HAP-1 (cell line): ENCODE data around the gene SFRP2.

ENCODE experiments used
- DNase-seq, 2 experiments: peaks; one replicate each; pipeline ENCODE4 v3.0.0-alpha.2; 2016 to 2020; ENCODE audit warnings: low spot score in 2 of 2
- H3K27me3 ChIP-seq: fragments of 250-450 bp; sonication (Bioruptor Pico); 2 replicates; pipeline ENCODE4 v1.5.1; 2020; ENCODE audit warnings: low read depth, mild to moderate bottlenecking, moderate library complexity
- H3K36me3 ChIP-seq: fragments of 250-450 bp; sonication (Bioruptor Pico); replicated peaks from 2 replicates; pipeline ENCODE4 v1.5.1; 2020; ENCODE audit warnings: mild to moderate bottlenecking
- H3K4me1 ChIP-seq: fragments of 250-450 bp; sonication (Bioruptor Pico); 2 replicates; pipeline ENCODE4 v1.5.1; 2020; ENCODE audit warnings: mild to moderate bottlenecking
- H3K4me3 ChIP-seq: fragments of 250-450 bp; sonication (Bioruptor Pico); 2 replicates; pipeline ENCODE4 v1.5.1; 2020; ENCODE audit warnings: mild to moderate bottlenecking, moderate library complexity
- H3K9me3 ChIP-seq: fragments of 250-450 bp; sonication (Bioruptor Pico); 2 replicates; pipeline ENCODE4 v1.5.1; 2020; ENCODE audit warnings: mild to moderate bottlenecking, moderate library complexity
- in situ Hi-C: fragments of 300-500 bp; cut with MboI; formaldehyde crosslinking; loops from 3 replicates; pipeline ENCODE4 v1.14.3; 2020; ENCODE audit warnings: low sequenced_read_pairs, inconsistent platforms, mixed read lengths

Gene SFRP2

DNA sequence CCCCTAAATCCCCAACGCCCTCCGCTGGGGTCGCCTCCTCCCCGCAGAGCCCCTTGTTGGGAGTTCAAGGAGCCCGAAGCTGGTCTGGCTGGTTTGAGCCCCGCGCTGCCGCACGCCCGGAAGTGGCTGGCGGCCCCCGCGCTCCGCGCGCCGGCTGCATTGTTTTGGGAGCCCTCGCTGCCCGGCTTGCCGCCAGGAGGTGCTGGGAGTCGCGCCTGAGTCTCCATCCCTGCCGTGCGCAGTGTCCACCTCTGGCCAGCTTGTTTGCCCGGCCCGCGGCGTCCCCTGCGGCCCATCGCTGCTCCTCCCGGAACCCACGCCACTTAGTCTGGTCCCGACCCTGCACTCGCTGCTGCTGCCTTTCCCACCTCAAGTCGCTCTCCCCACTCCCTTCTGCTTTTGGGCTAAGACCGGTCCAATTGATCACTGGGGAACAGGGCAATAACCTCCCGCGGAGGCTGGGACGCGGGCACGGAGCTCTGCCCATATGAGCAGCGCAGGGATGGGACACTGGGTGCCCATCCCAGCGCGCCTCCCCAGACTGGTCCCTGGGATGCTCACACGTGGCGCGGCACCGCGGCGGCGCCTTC lies 2.2 kb upstream of the SFRP2 start:
- Histone ChIP-seq H3K4me1 (peaks cover 5% of the 10 kb centered on the region), H3K4me3 (no peak overlapping the region), H3K27me3 (peaks cover 7% of the 10 kb centered on the region), H3K9me3 (no peaks in the 10 kb centered on the region), H3K36me3 (no peaks in the 10 kb centered on the region)
- DNase-seq = no peak
- in situ Hi-C loops = loop anchor here (25.0 kb wide), 1 partner anchor 521 kb away; no protein-coding TSS in a partner anchor

- no peak for DNase-seq
- Histone ChIP-seq H3K36me3 (no peaks in the 10 kb centered on the region), H3K27me3 (peaks cover 5% of the 10 kb centered on the region), H3K4me3 (no peak overlapping the region), H3K9me3 (no peaks in the 10 kb centered on the region), H3K4me1 (peaks cover 5% of the 10 kb centered on the region)
- in situ Hi-C loops = loop anchor here (25.0 kb wide), 1 partner anchor 522 kb away; no protein-coding TSS in a partner anchor
Observed at GRCh38 chr4:153790500-153790865, 1.6 kb upstream of the SFRP2 start.

GRCh38 chr4:153789741-153790499 lies 1.0 kb upstream of the SFRP2 start:
- Histone ChIP-seq H3K4me1 (peaks cover 5% of the 10 kb centered on the region), H3K36me3 (no peaks in the 10 kb centered on the region), H3K4me3 (no peak overlapping the region), H3K9me3 (no peaks in the 10 kb centered on the region), H3K27me3 (peaks cover 5% of the 10 kb centered on the region)
- in situ Hi-C loops = loop anchor here (25.0 kb wide), 1 partner anchor 522 kb away; no protein-coding TSS in a partner anchor
- DNase-seq = no peak

GRCh38 chr4:153788051-153788412 lies 851 bp downstream of the SFRP2 start:
- no peaks in the 10 kb centered on the region; the same call in 1 of the 2 replicates for H3K4me1 ChIP-seq
- H3K27me3 ChIP-seq = peaks cover 5% of the 10 kb centered on the region
- H3K36me3 ChIP-seq = no peaks in the 10 kb centered on the region
- H3K4me3 ChIP-seq = no peak overlapping the region
- in situ Hi-C loops = loop anchor here (25.0 kb wide), 1 partner anchor 524 kb away; no protein-coding TSS in a partner anchor
- H3K9me3 ChIP-seq = no peaks in the 10 kb centered on the region
- DNase-seq = no peak

- H3K36me3 ChIP-seq = no peaks in the 10 kb centered on the region
- H3K9me3 ChIP-seq = no peaks in the 10 kb centered on the region
- peaks cover 1% of the 10 kb centered on the region for H3K4me1 ChIP-seq
- H3K4me3 ChIP-seq = no peak overlapping the region
- DNase-seq = no peak
- in situ Hi-C loops = loop anchor here (25.0 kb wide), 1 partner anchor 525 kb away; no protein-coding TSS in a partner anchor
- peaks cover 5% of the 10 kb centered on the region for H3K27me3 ChIP-seq
Observed at GRCh38 chr4:153787575-153787974, 1.3 kb downstream of the SFRP2 start.

DNA sequence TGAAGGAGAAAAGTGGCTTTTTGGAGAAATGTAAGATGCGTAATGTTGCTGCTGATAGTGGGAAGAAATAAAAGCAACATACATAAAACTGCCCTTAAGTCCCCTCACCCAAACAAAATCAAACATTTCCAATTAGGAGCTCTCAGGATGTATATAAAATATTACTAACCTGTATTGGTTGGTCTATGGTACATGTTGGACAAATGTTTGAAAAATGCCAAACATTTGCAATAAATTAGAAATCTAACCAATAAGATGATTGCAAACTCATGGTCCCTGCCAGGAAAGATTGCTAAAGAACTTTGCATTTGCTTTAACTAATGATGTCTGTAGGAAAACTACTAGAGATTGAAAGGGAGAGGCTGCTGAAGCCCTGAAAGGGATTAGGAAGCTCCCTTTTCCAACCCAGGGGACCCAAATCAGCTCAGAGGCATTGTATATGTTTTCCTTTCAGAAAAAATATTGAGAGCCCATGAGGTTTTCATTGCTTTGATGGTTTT lies 1.8 kb downstream of the SFRP2 start:
- no peaks in the 10 kb centered on the region for H3K36me3 ChIP-seq
- peaks cover 5% of the 10 kb centered on the region for H3K27me3 ChIP-seq
- H3K4me1 ChIP-seq = peaks cover 6% of the 10 kb centered on the region
- H3K9me3 ChIP-seq = no peaks in the 10 kb centered on the region
- DNase-seq = no peak
- in situ Hi-C loops = loop anchor here (25.0 kb wide), 1 partner anchor 525 kb away; no protein-coding TSS in a partner anchor
- no peak overlapping the region for H3K4me3 ChIP-seq

DNA sequence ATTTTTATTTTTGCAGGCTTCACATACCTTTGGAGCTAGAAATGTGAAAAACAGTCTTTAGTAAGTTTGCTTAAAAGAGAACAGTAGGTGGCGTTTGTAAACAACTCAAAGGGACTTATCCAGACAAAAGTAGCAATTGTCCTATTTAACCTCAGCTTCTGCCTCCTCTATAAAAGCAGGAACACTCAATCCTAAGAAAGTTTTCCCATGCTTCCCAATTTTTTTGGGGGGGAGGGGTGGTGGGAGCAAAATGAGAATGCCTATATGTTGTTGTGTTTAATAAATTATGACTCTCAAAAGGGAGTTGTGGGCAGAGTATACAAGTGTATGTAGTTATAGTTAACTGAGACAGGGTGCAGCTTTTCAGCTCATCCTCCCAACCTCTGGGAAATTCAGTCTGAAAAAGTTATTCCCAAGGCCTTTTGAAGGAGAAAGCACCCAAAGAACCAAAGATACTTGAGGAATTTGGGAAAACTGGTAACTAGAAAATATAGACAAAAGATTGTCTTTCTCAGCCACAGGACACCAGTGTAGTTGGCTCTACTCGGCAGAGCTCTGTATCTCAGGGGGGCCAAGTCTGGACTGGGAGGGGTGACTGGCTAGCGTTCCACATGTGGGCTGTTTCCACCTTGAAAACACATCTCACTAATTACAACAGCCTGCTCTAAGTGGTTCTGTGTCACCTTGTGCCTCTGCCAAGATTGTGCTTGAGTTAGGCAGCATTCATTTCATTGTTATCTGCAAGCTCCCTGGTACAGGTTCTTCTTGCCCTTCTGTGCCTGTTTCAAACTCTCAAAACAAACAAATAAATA lies 2.8 kb downstream of the SFRP2 start:
- H3K4me1 ChIP-seq = peaks cover 13% of the 10 kb centered on the region
- peaks cover 5% of the 10 kb centered on the region for H3K27me3 ChIP-seq
- H3K36me3 ChIP-seq = no peaks in the 10 kb centered on the region
- in situ Hi-C loops = loop anchor here (25.0 kb wide), 1 partner anchor 526 kb away; no protein-coding TSS in a partner anchor
- no peaks in the 10 kb centered on the region for H3K9me3 ChIP-seq
- no peak overlapping the region for H3K4me3 ChIP-seq
- DNase-seq = peak in 1 of 2 experiments; percentile 72

DNA sequence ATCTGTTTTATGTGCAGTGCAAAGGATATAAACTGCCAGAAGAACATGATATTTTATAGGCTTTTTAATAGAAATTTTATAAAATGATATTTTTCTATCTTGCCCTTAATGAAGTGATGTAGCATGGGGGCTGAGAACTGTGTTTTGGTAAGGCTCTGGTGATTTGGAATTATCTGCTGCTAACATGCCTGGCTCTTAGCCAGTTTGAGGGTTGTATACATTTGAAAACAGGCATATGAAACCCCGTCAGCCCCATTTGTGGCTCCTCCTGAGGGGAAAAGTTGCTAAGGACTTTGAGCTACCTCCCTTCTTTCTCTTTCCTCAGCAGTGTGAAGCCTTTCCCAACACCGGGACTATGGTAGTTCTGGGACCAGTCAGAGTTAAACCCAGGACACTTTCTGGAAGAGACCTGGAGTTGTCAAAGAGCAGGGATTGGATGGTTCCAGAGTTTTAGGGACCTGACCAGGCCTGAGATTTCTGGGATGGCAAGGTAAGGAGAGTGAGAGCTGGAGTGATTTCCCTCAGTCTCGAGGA lies 4.7 kb downstream of the SFRP2 start:
- no peaks in the 10 kb centered on the region for H3K36me3 ChIP-seq
- H3K27me3 ChIP-seq = peaks cover 5% of the 10 kb centered on the region
- DNase-seq = no peak
- in situ Hi-C loops = loop anchor here (25.0 kb wide), 1 partner anchor 528 kb away; no protein-coding TSS in a partner anchor
- no peaks in the 10 kb centered on the region for H3K9me3 ChIP-seq
- H3K4me1 ChIP-seq = peaks cover 13% of the 10 kb centered on the region
- no peak overlapping the region for H3K4me3 ChIP-seq

GRCh38 chr4:153782581-153782980 lies 6.3 kb downstream of the SFRP2 start:
- Histone ChIP-seq H3K4me1 (peaks cover 13% of the 10 kb centered on the region), H3K27me3 (peaks cover 5% of the 10 kb centered on the region), H3K4me3 (no peak overlapping the region), H3K9me3 (no peaks in the 10 kb centered on the region), H3K36me3 (no peaks in the 10 kb centered on the region)
- in situ Hi-C loops = loop anchor here (25.0 kb wide), 1 partner anchor 530 kb away; no protein-coding TSS in a partner anchor
- DNase-seq = no peak

DNA sequence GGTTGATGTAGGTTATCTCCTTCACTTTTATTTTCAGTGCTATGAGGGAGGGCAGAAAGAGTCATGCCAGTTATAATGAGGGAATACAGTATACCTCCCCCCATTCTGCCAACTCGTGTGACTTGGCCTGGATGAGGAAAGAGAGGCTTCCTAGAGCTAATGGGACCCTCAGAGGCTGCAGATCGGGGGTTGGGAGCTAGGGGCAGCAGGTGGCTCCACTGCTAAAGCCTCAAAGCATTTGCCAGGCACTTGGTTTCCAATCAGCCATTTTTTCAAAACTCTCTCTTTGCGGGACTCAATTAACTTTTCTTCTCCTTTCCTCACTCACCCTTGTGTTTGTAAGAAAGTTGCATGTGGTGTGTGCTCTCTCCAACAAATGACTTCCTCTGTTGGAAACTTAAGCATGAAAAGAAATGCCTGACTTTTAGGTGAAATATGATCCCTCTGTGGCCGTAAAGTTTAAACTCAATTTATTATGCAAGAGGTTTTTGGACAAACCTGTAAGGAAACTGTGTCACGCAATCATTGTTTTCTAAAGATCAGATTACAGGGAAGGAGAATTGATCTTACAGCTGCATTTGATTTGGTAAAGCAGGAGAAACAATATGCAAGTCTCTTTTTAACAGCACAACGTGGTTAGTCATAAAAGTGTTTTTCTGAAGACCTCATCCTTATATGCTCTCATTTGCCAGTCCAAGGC lies 7.0 kb downstream of the SFRP2 start:
- Histone ChIP-seq H3K9me3 (no peaks in the 10 kb centered on the region), H3K4me3 (no peak overlapping the region), H3K27me3 (no peaks in the 10 kb centered on the region), H3K36me3 (no peaks in the 10 kb centered on the region), H3K4me1 (peaks cover 13% of the 10 kb centered on the region)
- in situ Hi-C loops = loop anchor here (25.0 kb wide), 1 partner anchor 530 kb away; no protein-coding TSS in a partner anchor
- DNase-seq = peak; percentile 45 to 72

DNA sequence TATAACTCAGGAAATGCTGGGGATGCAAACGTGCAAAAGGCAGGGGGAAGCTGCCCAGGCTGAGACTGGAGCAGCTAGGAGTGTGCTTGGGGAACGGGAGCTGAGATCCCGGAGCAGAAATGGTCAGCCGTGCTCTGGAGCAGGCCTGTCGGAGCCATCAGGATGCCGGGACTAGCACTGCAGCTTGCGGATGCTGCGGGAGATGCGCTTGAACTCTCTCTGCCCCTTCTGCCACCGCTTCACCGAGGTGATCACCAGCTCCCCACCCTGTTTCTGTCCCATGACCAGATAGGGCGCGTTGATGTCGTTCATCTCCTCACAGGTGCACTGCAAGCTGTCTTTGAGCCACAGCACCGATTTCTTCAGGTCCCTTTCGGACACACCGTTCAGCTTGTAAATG lies 7.6 kb downstream of the SFRP2 start:
- in situ Hi-C loops = loop anchor here (25.0 kb wide), 1 partner anchor 531 kb away; no protein-coding TSS in a partner anchor
- no peaks in the 10 kb centered on the region for H3K36me3 ChIP-seq
- H3K27me3 ChIP-seq = no peaks in the 10 kb centered on the region
- DNase-seq = no peak
- peaks cover 13% of the 10 kb centered on the region for H3K4me1 ChIP-seq
- no peak overlapping the region for H3K4me3 ChIP-seq
- H3K9me3 ChIP-seq = no peaks in the 10 kb centered on the region

GRCh38 chr4:153780876-153781275 lies 8.0 kb downstream of the SFRP2 start:
- peaks cover 13% of the 10 kb centered on the region for H3K4me1 ChIP-seq
- DNase-seq = no peak
- no peak overlapping the region for H3K4me3 ChIP-seq
- H3K27me3 ChIP-seq = no peaks in the 10 kb centered on the region
- no peaks in the 10 kb centered on the region for H3K36me3 ChIP-seq
- in situ Hi-C loops = loop anchor here (25.0 kb wide), 1 partner anchor 531 kb away; no protein-coding TSS in a partner anchor
- no peaks in the 10 kb centered on the region for H3K9me3 ChIP-seq
